HEK293 (cell line): ENCODE results near the gene CREBBP.

Source experiments
- CTCF ChIA-PET: fragments of 350-600 bp; formaldehyde crosslinking; extraction: SDS; loops from one replicate; lab custom pipeline; 2021; ENCODE audit warnings: antibody characterized with exemption; lab: Yijun Ruan, JAX
- POLR2A ChIA-PET: fragments of 300-600 bp; formaldehyde crosslinking; extraction: SDS; loops from one replicate; lab custom pipeline; 2020; ENCODE audit warnings: antibody characterized with exemption, inconsistent platforms; lab: Yijun Ruan, JAX
- H3K27ac ChIP-seq: fragments of 200-500 bp; sonication (Bioruptor generic); 2 replicates; pipeline ENCODE4 v1.5.1; 2014; ENCODE audit warnings: low read depth, low read length, control low read depth, inconsistent platforms; ENCODE audit errors: extremely low read depth
- H3K36me3 ChIP-seq, 2 experiments: fragments of 200-500 bp in 1 of 2; sonication (Bioruptor generic) in 1 of 2; 1 replicate in 1 of 2; 2 replicates in 1 of 2; pipeline ENCODE4 v1.5.1; 2014 to 2017; ENCODE audit warnings: inconsistent platforms in 2 of 2, low read length in 2 of 2; ENCODE audit not compliant: control insufficient read depth in 2 of 2, insufficient read depth in 1 of 2
- H3K4me1 ChIP-seq: fragments of 200-500 bp; sonication (Bioruptor generic); 2 replicates; pipeline ENCODE4 v1.5.1; 2014; ENCODE audit warnings: mild to moderate bottlenecking, low read length, inconsistent platforms; ENCODE audit not compliant: control insufficient read depth, insufficient read depth
- H3K4me3 ChIP-seq: 2 replicates; pipeline ENCODE4 v1.5.1; 2011; ENCODE audit warnings: low read depth, mild to moderate bottlenecking, control low read depth, low read length, moderate library complexity
- H3K9me3 ChIP-seq: fragments of 200-500 bp; sonication (Bioruptor generic); 2 replicates; pipeline ENCODE4 v1.5.1; 2014; ENCODE audit warnings: low read depth, low read length, inconsistent platforms; ENCODE audit not compliant: control insufficient read depth, insufficient read depth
- ATF2 ChIP-seq: fragments of 450-650 bp; formaldehyde crosslinking; IDR thresholded peaks from 2 replicates; pipeline ENCODE4 v1.5.1; 2016; ENCODE audit warnings: missing biosample characterization, missing genetic modification characterization, low read depth
- IKZF3 ChIP-seq: fragments of 450-650 bp; IDR thresholded peaks from 2 replicates; pipeline ENCODE4 v1.5.0; 2018; ENCODE audit warnings: missing biosample characterization, mild to moderate bottlenecking, missing genetic modification characterization, moderate library complexity
- REPIN1 ChIP-seq: fragments of 450-650 bp; formaldehyde crosslinking; IDR thresholded peaks from 2 replicates; pipeline ENCODE4 v1.5.1; 2017; ENCODE audit warnings: missing biosample characterization, missing genetic modification characterization, low read depth
- SP7 ChIP-seq: fragments of 450-650 bp; formaldehyde crosslinking; IDR thresholded peaks from 2 replicates; pipeline ENCODE4 v1.5.1; 2016; ENCODE audit warnings: missing biosample characterization, missing genetic modification characterization
- ZBTB48 ChIP-seq: fragments of 450-650 bp; formaldehyde crosslinking; IDR thresholded peaks from 2 replicates; pipeline ENCODE4 v1.5.1; 2016; ENCODE audit warnings: missing biosample characterization, missing genetic modification characterization
- ZNF121 ChIP-seq: fragments of 450-650 bp; formaldehyde crosslinking; IDR thresholded peaks from 2 replicates; pipeline ENCODE4 v1.5.1; 2016; ENCODE audit warnings: missing biosample characterization, missing genetic modification characterization
- ZNF175 ChIP-seq: fragments of 450-650 bp; formaldehyde crosslinking; IDR thresholded peaks from 2 replicates; pipeline ENCODE4 v1.5.1; 2016; ENCODE audit warnings: missing biosample characterization, missing genetic modification characterization
- ZNF274 ChIP-seq, 2 experiments: fragments of 200-500 bp in 1 of 2; fragments of 450-650 bp in 1 of 2; sonication (Bioruptor generic) in 1 of 2; formaldehyde crosslinking in 1 of 2; IDR thresholded peaks; 2 replicates each; pipeline versions ENCODE4 v1.5.1 to v1.6.1; 2014 to 2016; ENCODE audit warnings: borderline replicate concordance in 1 of 2, inconsistent platforms in 1 of 2, low read length in 1 of 2, missing biosample characterization in 1 of 2, missing genetic modification characterization in 1 of 2
- ZNF292 ChIP-seq: fragments of 450-650 bp; formaldehyde crosslinking; IDR thresholded peaks from 2 replicates; pipeline ENCODE4 v1.5.1; 2016; ENCODE audit warnings: low read depth, missing biosample characterization, missing genetic modification characterization, borderline replicate concordance
- ZNF426 ChIP-seq: fragments of 450-650 bp; formaldehyde crosslinking; IDR thresholded peaks from 2 replicates; pipeline ENCODE4 v1.5.1; 2017; ENCODE audit warnings: missing biosample characterization, missing genetic modification characterization, mild to moderate bottlenecking, inconsistent platforms, moderate library complexity
- ZNF473 ChIP-seq: fragments of 450-650 bp; formaldehyde crosslinking; IDR thresholded peaks from 2 replicates; pipeline ENCODE4 v1.5.1; 2017; ENCODE audit warnings: missing biosample characterization, missing genetic modification characterization
- ZNF48 ChIP-seq: fragments of 450-650 bp; formaldehyde crosslinking; IDR thresholded peaks from 2 replicates; pipeline ENCODE4 v1.5.1; 2016; ENCODE audit warnings: missing biosample characterization, missing genetic modification characterization
- ZNF629 ChIP-seq: fragments of 450-650 bp; formaldehyde crosslinking; IDR thresholded peaks from 2 replicates; pipeline ENCODE4 v1.5.1; 2017; ENCODE audit warnings: missing biosample characterization, missing genetic modification characterization
- ZNF654 ChIP-seq: fragments of 450-650 bp; formaldehyde crosslinking; IDR thresholded peaks from 2 replicates; pipeline ENCODE4 v1.5.1; 2016; ENCODE audit warnings: low read depth, missing biosample characterization, missing genetic modification characterization
- ZNF658 ChIP-seq: fragments of 450-650 bp; formaldehyde crosslinking; IDR thresholded peaks from 2 replicates; pipeline ENCODE4; 2016; ENCODE audit warnings: missing biosample characterization, missing genetic modification characterization
- ZNF776 ChIP-seq: fragments of 450-650 bp; formaldehyde crosslinking; IDR thresholded peaks from 2 replicates; pipeline ENCODE4 v1.5.0; 2017; ENCODE audit warnings: missing biosample characterization, missing genetic modification characterization, borderline replicate concordance
- TF ChIP-seq, protein P1 (sequence below): fragments of 450-650 bp; formaldehyde crosslinking; IDR thresholded peaks from 2 replicates; pipeline ENCODE4 v1.5.1; 2016; ENCODE audit warnings: missing biosample characterization, missing genetic modification characterization
- TF ChIP-seq, protein P2 (sequence below): fragments of 450-650 bp; formaldehyde crosslinking; IDR thresholded peaks from 2 replicates; pipeline ENCODE4 v1.5.1; 2016; ENCODE audit warnings: missing biosample characterization, missing genetic modification characterization

The CREBBP gene

DNA sequence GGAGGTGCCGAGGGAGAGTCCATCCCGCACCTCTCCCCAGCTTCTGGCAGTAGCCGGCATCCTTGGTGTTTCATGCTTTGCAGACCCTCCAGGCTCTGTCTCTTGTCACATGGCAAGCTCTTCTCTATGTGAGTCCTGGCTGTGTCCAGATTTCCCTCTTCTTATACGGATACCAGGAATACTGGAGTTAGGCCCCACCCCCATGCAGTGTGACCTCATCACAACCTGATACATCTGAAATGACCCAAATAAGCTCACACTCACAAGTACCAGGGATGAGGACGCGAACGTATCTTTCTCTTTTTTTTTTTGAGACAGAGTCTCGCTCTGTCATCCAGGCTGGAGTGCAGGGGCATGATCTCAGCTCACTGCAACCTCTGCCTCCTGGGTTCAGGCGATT lies 186.5 kb downstream of the CREBBP start (continued):
- TF ChIP-seq ZNF776 (tag by site-specific recombination): no peak
- TF ChIP-seq IKZF3 (tag by site-specific recombination): peak; percentile 51; the same call in 1 of the 2 replicates
- TF ChIP-seq ATF2 (tag by site-specific recombination): peak; percentile 33; the same call in 1 of the 2 replicates
- peak; percentile 83 for TF ChIP-seq ZNF629
- TF ChIP-seq ZNF274 (IDR thresholded peaks at IDR 0.05; ENCODE audit: low read length): no peak
- TF ChIP-seq ZNF274 (tag by site-specific recombination; IDR thresholded peaks at IDR 0.05; ENCODE audit: borderline replicate concordance): no peak

DNA sequence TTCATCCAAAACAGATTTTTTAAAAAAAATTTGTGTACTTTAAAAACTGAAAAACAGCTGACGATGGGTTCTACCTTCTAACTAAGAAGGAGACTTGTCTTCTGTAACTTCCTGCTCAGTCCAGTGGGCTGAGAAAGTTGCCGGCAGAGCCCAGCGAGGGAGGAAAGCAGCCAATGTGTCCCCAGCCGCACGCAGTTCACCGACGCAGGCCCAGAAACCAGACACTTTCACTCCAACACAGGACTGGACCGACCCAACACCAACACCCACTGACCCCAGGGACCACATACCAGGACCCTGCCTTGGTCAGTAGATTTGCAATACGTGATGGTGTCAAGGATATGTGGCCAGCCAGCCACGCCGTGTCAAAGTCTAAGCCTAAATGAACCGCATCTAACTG lies 188.8 kb downstream of the CREBBP start:
- H3K27ac ChIP-seq: no peak overlapping the region
- no peak for TF ChIP-seq ZNF473 (tag by site-specific recombination)
- TF ChIP-seq, protein P1, sequence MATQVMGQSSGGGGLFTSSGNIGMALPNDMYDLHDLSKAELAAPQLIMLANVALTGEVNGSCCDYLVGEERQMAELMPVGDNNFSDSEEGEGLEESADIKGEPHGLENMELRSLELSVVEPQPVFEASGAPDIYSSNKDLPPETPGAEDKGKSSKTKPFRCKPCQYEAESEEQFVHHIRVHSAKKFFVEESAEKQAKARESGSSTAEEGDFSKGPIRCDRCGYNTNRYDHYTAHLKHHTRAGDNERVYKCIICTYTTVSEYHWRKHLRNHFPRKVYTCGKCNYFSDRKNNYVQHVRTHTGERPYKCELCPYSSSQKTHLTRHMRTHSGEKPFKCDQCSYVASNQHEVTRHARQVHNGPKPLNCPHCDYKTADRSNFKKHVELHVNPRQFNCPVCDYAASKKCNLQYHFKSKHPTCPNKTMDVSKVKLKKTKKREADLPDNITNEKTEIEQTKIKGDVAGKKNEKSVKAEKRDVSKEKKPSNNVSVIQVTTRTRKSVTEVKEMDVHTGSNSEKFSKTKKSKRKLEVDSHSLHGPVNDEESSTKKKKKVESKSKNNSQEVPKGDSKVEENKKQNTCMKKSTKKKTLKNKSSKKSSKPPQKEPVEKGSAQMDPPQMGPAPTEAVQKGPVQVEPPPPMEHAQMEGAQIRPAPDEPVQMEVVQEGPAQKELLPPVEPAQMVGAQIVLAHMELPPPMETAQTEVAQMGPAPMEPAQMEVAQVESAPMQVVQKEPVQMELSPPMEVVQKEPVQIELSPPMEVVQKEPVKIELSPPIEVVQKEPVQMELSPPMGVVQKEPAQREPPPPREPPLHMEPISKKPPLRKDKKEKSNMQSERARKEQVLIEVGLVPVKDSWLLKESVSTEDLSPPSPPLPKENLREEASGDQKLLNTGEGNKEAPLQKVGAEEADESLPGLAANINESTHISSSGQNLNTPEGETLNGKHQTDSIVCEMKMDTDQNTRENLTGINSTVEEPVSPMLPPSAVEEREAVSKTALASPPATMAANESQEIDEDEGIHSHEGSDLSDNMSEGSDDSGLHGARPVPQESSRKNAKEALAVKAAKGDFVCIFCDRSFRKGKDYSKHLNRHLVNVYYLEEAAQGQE (tag by site-specific recombination): no peak
- TF ChIP-seq, protein P2, sequence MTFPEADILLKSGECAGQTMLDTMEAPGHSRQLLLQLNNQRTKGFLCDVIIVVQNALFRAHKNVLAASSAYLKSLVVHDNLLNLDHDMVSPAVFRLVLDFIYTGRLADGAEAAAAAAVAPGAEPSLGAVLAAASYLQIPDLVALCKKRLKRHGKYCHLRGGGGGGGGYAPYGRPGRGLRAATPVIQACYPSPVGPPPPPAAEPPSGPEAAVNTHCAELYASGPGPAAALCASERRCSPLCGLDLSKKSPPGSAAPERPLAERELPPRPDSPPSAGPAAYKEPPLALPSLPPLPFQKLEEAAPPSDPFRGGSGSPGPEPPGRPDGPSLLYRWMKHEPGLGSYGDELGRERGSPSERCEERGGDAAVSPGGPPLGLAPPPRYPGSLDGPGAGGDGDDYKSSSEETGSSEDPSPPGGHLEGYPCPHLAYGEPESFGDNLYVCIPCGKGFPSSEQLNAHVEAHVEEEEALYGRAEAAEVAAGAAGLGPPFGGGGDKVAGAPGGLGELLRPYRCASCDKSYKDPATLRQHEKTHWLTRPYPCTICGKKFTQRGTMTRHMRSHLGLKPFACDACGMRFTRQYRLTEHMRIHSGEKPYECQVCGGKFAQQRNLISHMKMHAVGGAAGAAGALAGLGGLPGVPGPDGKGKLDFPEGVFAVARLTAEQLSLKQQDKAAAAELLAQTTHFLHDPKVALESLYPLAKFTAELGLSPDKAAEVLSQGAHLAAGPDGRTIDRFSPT (tag by site-specific recombination): no peak
- no peak for TF ChIP-seq ZNF292 (tag by site-specific recombination)
- no peak for TF ChIP-seq ZNF658 (tag by site-specific recombination)
- no peak for TF ChIP-seq ZNF121 (tag by site-specific recombination)
- no peak for TF ChIP-seq REPIN1 (tag by site-specific recombination)
- no peak for TF ChIP-seq ZNF426 (tag by site-specific recombination)
- no peak for TF ChIP-seq ZNF48 (tag by site-specific recombination)
- TF ChIP-seq ZNF654 (tag by site-specific recombination): no peak
- no peak for TF ChIP-seq SP7 (tag by site-specific recombination)
- no peak for TF ChIP-seq ZBTB48
- no peak for TF ChIP-seq ZNF175
- ChIA-PET POLR2A (no interaction called here), CTCF (interaction anchor here (0.6 to 2.5 kb wide), 9 partner anchors 9 to 189 kb away, joined by 3 to 27 read pairs (median 4); no protein-coding TSS in a partner anchor)
- H3K9me3 ChIP-seq: no peaks in the 10 kb centered on the region
- no peak overlapping the region for H3K4me3 ChIP-seq
- no peaks in the 10 kb centered on the region for H3K4me1 ChIP-seq
- peaks cover 17 to 43% of the 10 kb centered on the region in 2 experiments; a peak in 2 of 3 replicates for H3K36me3 ChIP-seq
